ENCODE measurements around the gene UNC119B.

Gene UNC119B

DNA sequence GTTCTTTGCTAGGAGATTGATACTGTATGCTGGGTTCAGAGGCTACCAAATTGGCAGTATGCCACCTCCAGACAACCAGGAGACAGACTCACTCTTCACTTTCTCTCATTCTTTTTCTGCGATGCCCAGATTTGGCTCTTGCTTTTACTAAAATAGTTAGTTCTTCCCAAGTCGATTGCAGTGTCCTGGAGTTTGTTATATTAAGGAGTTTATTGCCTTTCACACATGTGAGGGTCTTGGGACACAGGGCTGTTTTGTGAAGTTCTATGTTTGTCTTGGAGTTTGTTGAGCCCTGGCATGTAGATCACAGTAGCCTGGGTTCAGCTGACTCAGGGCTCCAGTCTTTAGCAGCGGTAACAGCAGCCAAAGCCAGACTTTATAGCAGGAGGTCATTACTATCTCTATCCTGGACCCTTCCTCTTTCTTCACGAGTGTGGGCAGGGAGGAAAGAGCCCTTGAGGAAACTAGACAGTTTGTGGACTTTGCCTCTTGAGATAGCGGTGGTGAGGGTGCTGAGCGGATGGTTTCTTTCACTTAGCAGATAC is 21.7 kb upstream of the UNC119B start:
- DNase-seq (ENCODE audit: low spot score): no peak

DNA sequence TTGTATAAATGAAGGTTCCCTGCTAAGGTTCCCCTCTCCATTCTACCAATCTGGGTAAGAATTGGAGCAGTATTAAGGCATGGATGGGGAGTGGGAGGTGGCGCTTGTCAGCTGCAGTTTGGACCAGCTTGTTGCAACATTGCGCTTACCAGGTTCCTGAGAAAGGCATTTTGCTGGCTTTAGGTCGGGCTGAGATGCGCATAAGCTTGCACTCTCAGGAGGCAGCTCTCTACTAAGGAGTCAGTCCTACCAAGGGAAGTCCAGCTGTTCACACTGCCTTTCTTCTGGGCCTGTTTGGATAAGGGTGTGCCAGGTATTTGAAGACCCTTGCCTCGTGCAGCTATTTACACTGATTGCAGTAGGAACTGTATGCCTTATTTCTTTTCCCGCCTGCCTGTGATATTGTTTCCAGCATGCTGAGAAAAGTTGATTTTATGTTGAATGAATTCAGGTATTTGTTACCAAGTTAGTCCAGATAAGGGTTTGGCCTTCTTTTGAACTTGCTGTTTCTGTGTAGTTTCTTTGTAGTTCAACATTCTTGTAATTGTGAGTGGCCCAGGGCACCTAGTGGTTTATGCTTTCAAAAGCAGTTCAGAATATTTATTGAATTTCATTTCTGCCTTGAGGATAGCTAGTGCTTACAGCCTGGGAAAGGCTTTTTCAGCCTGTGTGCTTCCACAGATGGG is 20.7 kb upstream of the UNC119B start:
- DNase-seq (ENCODE audit: low spot score): no peak

DNA sequence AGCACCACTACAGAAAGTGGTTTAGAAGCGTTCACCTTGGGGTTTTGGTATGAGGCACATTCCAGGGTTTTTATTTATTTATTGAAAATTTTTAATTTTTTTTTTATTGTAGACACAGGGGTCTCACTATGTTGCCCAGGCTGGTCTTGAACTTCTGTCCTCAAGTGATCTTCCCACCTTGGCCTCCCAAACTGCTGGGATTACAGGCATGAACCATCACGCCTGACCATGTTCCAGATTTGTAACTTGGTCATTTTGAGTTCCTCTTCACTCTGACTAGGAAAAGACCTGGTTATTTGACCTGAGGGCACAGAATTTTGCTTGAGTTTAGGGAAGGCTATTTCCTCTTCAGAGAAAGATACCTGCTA is 20.2 kb upstream of the UNC119B start:
- DNase-seq (ENCODE audit: low spot score): no peak

DNA sequence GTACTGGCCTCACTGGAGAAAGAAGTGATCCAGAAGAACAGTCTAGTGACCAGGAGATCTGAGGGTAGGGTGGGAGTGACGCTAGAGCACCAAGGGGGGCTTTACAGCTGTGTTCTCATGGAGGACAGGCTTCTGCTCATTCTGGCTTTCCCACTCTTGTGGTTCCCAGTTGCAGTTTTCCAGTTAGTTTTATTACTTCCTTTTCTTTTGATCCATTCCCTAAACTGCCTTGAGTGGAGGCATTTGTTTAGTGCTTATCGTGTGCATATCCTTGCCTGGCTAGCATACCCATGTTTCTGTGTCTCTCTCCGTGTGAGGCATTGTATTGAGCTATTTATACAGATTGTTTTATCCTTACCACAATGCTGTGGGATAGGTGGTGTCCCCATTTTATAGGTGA is 19.3 kb upstream of the UNC119B start:
- DNase-seq (ENCODE audit: low spot score): no peak

DNA sequence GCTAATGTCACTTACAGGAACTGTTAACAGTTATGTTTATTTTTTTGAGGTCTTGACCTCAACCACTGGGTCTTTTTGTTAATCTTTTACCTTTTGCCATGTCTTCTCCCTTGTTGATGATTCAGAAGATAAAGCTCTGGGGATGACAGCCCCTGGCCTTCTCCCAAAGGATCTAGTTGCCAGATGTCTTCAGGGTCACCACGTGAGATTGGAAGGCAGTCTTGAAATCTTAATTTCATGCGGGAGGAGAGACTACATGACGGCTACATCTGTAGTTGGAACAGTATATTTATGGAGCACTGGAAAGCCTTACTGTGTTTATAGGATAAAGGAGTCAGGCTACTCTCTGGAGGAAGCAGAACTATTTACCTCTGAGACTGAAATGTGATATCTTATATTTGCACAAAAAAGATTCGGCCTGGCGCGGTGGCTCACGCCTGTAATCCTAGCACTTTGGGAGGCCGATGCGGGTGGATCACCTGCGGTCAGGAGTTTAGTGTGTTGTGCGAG is 17.7 kb upstream of the UNC119B start:
- DNase-seq (ENCODE audit: low spot score): no peak

DNA sequence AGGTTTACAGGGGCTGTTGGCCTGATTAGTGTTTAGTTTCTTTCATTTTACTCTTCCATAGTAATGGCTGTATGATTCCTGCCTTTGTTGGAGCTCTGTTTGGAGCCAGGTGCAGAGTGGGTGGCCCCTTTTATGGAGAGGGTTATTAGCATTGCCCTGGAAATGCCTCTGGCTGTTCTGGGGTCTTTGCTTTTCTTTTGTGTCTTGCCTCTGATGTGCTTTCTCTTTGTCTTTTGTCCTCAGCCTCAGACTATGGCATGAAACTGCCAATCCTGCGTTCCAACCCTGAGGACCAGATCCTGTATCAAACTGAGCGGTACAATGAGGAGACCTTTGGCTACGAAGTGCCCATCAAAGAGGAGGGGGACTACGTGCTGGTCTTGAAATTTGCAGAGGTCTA is 16.4 kb upstream of the UNC119B start:
- no peak for DNase-seq (ENCODE audit: low spot score)

DNA sequence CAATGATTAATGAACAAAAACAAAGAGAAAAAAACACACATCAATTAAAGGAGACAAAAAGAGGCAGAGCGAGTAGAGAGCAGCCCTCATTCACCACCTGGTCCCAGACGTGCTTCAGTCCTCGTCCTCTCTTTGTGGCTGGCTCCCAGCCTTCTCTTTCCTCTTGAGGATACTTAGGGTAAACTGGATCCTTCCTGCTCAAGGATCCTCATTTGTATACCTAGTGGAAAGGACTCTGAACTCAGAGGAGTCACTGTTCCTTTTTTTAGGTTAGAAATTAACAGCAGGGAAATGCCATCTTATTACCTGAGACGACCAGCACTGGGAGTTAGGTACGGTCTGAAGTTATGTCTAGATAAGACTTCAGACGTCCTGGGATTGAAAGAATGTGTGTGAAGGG is 13.6 kb upstream of the UNC119B start:
- no peak for DNase-seq (ENCODE audit: low spot score)

DNA sequence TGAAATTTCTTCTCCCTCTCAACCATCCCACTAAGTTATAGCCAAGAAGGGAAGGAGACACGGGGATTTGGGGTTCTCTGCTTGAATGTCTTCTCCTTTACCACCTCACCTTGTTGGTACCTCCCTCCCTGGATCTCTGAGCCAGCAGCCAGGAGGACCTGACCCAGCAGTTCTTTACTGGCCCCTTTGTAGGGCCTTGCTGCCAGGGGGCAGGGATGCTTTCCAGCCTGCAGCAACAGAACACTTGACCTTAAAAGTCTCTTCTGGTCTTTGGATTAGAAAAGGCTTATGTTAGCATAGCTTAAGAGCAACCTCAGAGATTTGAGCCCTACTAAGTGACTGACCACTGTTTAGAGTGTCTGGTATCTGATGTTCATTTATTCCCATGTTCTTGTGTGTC is 12.9 kb upstream of the UNC119B start:
- DNase-seq (ENCODE audit: low spot score): no peak

DNA sequence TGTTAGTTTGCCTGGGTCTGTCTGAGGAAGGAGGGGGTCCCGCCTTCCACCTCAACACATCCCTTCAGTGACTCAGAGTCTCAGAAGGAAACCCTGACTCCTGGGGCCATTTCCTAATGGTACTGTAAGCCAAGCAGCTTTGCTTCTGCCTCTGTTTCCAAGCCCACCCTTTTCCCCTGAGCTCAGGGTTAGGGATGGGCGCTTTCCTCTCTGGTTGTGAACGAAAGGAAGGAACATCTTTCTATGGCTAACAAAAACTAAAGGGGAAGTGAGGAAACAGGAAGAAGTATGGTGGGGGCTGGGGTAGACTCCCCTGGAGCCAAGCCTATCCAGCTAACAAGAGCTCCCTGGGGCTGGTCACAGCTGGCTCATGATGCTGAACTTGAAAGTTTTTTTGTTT is 11.6 kb upstream of the UNC119B start:
- no peak for DNase-seq (ENCODE audit: low spot score)

DNA sequence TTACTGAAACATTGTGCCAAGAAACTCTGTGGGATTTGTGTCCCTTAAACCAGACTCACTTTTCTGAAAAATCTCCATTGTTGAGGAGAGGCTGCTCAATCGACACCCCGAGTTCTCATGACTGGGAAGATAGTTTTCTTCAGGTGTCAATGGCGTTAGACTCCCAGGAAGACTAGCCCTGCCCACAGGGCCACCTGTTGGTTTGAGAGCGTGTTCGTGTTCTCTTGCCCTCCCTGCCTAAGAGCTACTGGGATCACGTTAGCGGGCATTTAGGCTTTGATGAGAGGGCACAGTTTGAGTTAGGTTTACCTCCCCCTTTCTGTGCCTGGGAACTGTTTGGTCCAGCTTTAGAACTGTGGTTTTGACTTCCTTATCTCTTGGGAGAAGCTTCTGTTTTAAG is 10.7 kb upstream of the UNC119B start:
- no peak for DNase-seq (ENCODE audit: low spot score)

DNA sequence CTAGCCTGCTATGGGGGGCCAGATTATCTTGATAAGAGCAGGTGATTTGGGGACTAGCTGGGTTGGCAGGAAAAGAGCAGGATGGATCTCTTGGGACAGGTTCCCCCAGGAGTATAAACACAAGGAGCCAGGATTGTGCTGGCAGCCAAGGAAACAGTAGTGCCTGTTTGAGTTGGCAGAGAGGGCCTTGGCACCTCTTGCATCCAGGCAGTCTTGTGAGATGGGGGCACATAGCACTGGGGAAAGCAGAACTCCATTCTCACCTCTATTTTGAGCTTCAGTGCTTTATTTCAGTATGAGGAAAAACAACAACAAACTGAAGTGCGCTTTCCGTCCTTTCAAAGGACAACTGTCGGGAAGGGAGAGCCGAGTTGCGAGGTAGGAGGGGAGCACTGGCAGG is 9.4 kb upstream of the UNC119B start:
- DNase-seq (ENCODE audit: low spot score): no peak

DNA sequence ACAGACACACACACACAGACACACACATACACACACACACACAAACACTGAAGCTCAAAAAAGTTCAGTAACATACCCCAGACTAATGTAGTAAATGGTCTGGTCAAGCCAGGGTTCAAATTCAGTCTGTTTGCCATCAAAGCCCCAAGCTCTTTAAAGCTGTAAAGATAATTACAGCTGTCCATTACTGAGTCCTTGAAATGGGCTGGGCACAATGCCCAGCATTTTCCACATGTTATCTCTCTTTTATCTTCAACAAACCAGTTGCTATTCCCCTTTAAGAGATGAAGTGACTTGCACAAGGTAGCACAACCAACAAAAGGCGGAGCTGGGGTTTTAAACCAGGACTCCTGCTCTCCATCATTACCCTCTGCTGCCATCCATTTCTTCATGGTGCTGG is 7.6 kb upstream of the UNC119B start:
- DNase-seq (ENCODE audit: low spot score): no peak

DNA sequence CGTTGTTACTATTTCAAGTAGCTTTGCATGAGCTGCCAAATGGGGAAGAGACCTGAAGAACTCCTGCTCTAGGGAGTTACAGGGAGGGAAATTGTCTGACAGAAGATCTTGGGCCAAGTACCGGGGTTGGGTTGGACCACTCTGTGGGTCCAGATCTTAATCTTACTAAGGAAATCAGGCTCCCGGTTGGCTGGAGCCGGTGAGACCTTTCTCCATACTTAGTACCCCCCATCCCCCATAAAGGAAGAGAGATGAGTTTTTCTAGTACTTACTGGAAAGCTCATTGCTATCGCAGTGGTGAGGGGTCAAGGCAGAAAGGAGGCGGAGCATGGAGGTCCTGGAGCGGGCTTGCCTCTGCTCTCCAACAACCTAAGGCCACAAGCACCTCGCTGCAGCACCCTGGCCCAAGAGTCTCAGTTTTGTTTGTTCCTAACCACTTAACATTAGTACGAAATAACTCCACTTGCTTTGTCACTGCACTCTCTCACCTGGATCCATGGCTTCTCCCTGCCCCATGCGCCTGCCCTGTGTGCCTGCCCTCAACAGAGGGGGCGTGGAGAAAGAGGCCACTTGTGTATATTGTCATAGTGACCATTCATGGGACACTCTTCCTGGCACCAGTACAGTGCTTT is 6.8 kb upstream of the UNC119B start:
- DNase-seq (ENCODE audit: low spot score): no peak

DNA sequence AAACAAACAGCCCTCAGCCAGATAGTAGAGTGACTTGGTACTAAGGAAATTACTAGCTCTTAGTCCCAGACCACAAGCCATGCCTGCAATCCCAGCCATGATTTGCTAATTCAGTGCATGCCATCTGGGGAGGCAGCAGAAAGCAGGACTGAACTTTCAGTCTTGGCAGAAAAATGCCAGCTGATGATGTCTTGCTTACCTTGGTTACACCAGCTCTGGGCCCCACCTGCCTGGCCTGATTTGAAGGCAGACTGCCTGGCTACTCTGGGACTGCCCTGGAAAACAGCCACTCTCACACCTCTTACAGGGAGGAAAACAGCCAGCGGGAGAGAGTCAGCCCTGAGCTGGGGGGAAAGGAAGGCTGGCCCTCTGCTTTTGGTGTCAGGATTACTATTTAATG is 4.6 kb upstream of the UNC119B start:
- DNase-seq (ENCODE audit: low spot score): no peak

DNA sequence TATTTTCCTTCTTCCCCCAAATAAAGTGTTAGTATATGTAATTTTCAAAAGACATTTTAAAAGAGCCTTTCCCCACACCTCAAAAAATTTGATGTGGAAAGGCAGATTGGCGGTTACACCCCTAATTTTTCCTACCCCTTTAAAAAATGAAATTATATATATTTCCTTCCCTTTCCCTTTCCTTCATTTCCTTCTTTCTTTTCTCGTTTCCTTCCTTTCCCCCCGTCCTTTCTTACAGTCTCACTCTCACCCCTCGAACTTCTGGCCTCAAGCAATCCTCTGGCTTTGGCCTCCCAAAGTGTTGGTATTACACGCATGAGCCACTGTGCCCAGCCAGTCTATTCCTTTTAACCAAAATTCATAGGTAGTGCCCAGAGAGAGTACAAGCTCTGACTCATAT is 4.2 kb upstream of the UNC119B start:
- no peak for DNase-seq (ENCODE audit: low spot score)

DNA sequence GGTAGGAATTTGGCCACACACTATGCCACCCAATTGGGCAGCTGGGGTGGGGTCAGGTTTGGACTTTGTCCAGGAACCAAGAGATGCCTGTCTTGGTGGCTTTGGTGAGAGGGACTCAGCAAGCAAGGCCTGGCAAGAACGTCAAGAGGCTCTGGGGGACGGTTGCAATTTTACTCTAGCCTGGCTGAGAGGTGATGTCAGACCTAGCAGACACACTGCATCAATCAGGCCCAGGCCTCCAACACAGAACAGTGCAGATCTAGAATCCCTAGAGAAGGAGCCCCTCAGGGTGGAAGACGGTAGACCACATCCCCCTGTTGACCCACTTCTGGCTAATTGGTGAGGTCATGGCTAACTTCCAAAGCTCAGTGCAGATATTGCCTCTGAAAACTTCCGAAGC is 1.6 kb upstream of the UNC119B start:
- DNase-seq (ENCODE audit: low spot score): no peak

DNA sequence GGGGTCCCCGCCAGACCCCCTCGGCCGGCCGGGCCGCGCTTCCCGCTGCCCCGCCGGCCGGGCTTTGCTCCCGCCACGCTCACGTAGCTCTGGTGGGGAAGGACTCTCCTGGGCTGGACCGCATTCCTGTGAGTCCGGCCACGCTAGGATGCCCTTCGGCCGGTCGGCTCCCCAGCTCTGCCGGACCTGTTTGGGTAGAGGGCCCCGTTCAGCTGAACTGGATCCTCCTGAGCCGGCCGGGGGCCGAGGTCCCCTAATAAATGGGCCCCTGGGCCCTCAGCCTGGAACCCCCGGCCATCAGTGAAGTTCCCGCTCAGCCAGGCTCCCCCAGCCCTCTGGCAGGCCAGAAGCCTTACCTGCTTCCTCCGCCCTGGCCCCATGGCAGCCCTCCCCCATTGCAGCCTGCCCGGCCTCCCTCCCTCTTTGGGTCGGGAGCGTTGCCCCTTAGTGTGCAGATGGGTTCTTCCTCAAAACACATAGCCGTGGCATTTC is 593 bp downstream of the UNC119B start:
- DNase-seq (ENCODE audit: low spot score): no peak

DNA sequence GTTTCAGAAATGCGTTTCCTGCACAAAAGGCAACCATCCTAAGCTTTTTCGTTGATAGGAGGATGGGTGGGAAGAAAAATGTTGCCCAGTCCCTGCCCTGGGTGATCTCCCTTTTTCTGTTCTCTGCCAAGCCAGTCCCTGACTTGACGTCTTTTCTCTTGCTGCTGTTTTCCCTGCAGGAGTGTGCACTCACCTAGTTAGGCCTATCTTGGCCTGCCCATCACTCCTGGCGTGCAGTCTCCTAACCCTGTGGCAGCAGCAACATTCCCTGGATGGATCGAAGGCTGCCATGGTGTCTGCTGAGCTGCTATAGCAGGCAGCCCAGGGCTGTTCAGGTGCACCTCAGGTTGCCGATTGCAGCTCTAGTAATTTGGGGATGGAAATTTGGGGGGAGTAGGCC is 1.2 kb downstream of the UNC119B start:
- no peak for DNase-seq (ENCODE audit: low spot score)

DNA sequence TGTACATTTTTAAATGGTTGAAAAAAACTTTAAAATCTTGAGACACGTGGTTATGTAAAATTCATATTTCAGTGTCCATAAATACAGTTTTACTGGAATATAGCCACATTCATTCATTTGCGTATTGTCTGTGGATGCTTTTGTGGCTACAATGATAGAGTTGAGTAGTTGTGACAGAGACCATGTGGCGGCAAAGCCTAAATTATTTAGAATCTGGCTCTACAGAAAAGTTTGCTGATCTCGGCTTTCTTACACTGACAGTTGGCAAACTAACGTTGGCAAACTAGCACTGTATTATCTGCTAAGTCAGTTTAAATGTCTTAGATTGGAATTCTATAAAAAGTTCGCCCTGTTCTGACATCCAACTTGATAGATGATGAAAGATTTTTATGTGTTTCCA is 2.4 kb downstream of the UNC119B start:
- no peak for DNase-seq (ENCODE audit: low spot score)

DNA sequence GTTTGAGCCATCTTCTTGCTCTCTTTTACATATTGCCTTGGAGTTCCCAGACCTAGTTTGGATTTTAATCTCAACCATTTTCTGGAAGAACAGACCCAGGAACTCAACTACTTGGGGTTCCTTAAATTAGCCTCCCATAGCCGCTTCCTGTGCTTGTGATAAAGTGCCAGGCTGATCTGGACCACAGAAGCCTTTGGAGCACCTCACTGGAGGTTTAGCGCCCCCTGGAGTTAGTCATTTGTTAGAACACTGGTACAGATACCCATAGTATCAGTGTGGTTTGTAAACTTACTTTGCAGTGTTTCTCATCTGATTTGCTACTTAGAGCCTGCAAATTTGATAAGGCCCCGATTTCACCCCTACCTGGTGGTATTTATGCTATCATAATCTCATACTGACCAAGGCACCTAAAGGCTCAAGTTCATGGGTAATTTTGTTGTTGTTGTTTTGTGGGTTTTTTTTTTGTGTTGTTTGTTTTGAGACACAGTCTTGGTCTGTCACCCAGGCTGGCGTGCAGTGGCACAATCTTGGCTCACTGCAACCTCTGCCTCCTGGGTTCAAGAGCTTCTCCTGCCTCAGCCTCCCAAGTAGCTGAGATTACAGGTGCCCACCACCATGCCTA is 3.7 kb downstream of the UNC119B start:
- peak; percentile 81 for DNase-seq (ENCODE audit: low spot score)

DNA sequence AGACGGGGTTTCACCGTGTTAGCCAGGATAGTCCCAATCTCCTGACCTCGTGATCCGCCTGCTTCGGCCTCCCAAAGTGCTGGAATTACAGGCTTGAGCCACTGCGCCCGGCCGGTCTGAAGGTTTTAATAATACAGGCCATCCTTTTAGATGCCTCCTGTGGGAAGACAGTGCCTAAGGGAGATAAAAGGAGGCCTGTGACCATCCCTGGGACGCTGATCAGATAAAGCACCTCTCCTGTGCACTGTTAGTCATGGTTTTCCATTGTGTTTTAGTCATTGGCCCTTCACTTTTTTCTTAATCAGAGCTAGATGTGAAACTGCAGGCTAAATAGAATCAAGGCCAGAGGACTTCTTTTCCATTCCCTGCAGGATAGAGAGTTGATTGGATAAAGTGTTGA is 7.8 kb downstream of the UNC119B start:
- DNase-seq (ENCODE audit: low spot score): no peak

DNA sequence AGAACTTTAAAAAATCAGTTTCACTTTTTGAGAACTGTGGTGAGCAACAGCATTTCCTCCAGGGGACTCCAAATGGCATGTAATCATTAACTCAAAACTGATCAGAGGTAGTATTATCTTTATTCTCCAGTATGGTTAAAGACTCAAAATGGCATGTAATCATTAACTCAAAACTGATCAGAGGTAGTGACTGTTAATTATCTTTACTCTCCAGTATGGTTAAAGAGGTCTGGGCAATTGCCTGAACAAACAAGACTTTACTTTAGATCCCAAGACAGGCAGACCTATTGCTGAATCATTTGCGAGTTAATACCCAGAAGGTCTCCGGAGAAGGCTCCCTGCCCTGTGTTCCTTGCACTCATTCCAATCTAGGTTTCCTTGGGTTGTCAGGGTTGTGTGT is 8.8 kb downstream of the UNC119B start:
- DNase-seq (ENCODE audit: low spot score): no peak
